ENCODE data around the gene UTP14C.

DNA sequence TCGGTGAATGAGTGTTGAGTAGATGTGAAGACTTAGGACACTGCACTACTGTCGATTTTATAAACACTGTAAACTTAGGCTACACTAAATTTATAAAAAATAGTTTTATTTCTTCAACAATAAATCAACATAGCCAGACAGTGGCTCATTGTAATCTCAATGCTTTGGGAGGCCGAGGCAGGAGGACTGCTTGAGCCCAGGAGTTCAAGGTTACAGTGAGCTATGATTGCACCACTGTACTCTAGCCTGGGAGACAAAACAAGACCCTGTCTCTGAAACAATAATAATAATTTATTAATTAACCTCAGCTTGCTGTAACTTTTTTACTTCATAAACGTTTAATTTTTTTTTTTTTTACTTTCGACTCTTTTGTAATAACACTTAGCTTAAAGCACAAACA, 47.6 kb upstream of the UTP14C start:
- no peak for TF ChIP-seq POLR2AphosphoS5 (IDR thresholded peaks at IDR 0.05)
- TF ChIP-seq, protein P1, sequence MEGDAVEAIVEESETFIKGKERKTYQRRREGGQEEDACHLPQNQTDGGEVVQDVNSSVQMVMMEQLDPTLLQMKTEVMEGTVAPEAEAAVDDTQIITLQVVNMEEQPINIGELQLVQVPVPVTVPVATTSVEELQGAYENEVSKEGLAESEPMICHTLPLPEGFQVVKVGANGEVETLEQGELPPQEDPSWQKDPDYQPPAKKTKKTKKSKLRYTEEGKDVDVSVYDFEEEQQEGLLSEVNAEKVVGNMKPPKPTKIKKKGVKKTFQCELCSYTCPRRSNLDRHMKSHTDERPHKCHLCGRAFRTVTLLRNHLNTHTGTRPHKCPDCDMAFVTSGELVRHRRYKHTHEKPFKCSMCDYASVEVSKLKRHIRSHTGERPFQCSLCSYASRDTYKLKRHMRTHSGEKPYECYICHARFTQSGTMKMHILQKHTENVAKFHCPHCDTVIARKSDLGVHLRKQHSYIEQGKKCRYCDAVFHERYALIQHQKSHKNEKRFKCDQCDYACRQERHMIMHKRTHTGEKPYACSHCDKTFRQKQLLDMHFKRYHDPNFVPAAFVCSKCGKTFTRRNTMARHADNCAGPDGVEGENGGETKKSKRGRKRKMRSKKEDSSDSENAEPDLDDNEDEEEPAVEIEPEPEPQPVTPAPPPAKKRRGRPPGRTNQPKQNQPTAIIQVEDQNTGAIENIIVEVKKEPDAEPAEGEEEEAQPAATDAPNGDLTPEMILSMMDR (IDR thresholded peaks at IDR 0.05) = no peak
